ENCODE data around the gene GNAQ. TPM values are rescaled to one million over a fixed set of nuclear protein-coding genes. Genes with fewer than 3 reads are reported as not detected.

The GNAQ gene
- total RNA-seq, 1 experiment from 2014 or later = 28.7 TPM

DNA sequence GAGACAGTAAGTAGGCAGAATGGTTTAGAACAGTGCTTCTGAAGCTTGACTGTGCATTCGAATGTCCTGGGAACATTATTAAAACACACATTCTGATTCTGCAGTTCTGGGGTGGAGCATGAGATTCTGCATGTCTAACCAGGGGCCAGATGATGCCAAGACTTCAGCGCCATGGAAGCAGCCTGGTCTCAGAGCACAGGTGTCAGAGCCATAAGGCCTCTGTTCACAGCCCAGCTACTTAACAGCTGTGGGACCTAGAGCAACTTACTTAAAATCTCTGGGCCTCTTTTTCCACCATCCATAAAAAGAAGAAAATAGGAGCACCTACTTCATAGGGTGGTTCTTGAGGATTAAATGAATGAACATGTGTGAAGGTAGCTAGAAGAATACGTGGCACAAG, 84.0 kb downstream of the GNAQ start:
- Histone ChIP-seq H3K36me3 (ENCODE audit: control insufficient read depth in 1 of 2, insufficient read depth in 2 of 2, low read length in 2 of 2) (no peaks in the 10 kb centered on the region), H3K4me3 (replicated peaks in 1 of 2; ENCODE audit: low read depth in 1 of 2, low read length in 2 of 2) (no peak overlapping the region), H3K9ac (ENCODE audit: low read length) (no peak overlapping the region), H3K27me3 (ENCODE audit: insufficient read depth, low read length) (no peaks in the 10 kb centered on the region), H3K9me2 (ENCODE audit: insufficient read depth) (no peaks in the 10 kb centered on the region), H4K20me1 (ENCODE audit: insufficient read depth) (peaks cover 2% of the 10 kb centered on the region; the same call in 1 of the 2 replicates), H3K4me2 (ENCODE audit: low read length) (no peak overlapping the region), H3K9me3 (ENCODE audit: control insufficient read depth in 1 of 2, insufficient read depth in 1 of 2, low read depth in 1 of 2, low read length in 2 of 2) (no peaks in the 10 kb centered on the region), H3K27ac (ENCODE audit: low read depth, low read length) (no peak overlapping the region), H3K4me1 (ENCODE audit: control insufficient read depth in 1 of 2, insufficient read depth in 2 of 2, low read length in 2 of 2) (peaks cover under 1 to 3% of the 10 kb centered on the region in 2 experiments; a peak in 2 of 4 replicates), H2AFZ (ENCODE audit: low read depth, low read length, poor library complexity, severe bottlenecking) (no peak overlapping the region), H3K79me2 (ENCODE audit: insufficient read depth, low read length) (no peaks in the 10 kb centered on the region; the same call in 1 of the 2 replicates)
- CTCF ChIA-PET = no interaction called here
- RAD21 ChIA-PET (ENCODE audit: low non-redundant PET in 1 of 2, low total read pairs in 2 of 2, uncharacterized antibody in 2 of 2, unreplicated experiment in 2 of 2) = no interaction called here
- TF ChIP-seq EGR1 (IDR thresholded peaks at IDR 0.05; ENCODE audit: low read depth) (no peak), EZH2phosphoT487 (IDR thresholded peaks at IDR 0.05; ENCODE audit: borderline replicate concordance) (no peak)
- intact Hi-C loops (cut with micrococcal nuclease) = no loop called here
- no TSS peak for BruUV-seq (replicated peaks)
- POLR2A ChIA-PET = no interaction called here
- ATAC-seq (no peak), DNase-seq (ENCODE audit: low read depth, low spot score) (no peak)

DNA sequence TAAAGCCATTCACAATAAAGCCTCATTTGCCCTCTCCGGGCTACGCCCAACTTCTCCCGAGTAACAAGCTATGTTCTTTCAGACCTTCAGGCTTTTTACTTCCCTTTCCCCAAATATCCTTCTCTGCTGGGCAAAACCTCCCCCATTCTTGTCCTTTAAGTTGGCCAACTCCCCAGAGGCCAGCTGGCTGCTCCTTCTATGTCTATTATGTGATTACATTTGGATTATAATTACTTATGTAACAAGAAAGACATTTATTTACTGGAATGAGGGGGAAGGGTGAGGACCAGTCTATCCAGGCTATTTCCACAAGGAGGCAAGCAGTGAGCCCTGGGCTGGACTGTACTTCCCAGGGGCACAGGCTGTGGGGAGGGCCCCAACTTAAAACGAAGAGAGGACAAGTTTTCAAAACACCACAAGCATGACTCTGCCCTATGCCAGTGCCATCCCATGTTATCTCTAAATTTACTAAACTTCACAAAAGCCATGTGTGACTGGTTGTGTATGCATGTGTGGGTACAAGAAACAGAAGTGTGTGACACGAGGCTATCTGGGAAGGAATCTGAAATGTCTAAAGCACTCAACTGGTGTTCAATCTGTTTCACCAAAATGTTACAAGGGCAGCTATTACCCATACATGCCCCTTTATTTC, 84.5 kb downstream of the GNAQ start:
- ChIA-PET POLR2A (no interaction called here), RAD21 (ENCODE audit: low non-redundant PET in 1 of 2, low total read pairs in 2 of 2, uncharacterized antibody in 2 of 2, unreplicated experiment in 2 of 2) (no interaction called here), CTCF (no interaction called here)
- Histone ChIP-seq H3K4me2 (ENCODE audit: low read length) (no peak overlapping the region), H3K36me3 (ENCODE audit: control insufficient read depth in 1 of 2, insufficient read depth in 2 of 2, low read length in 2 of 2) (no peaks in the 10 kb centered on the region), H2AFZ (ENCODE audit: low read depth, low read length, poor library complexity, severe bottlenecking) (no peak overlapping the region), H3K4me1 (ENCODE audit: control insufficient read depth in 1 of 2, insufficient read depth in 2 of 2, low read length in 2 of 2) (no peaks in the 10 kb centered on the region), H3K9me2 (ENCODE audit: insufficient read depth) (no peaks in the 10 kb centered on the region), H3K9me3 (ENCODE audit: control insufficient read depth in 1 of 2, insufficient read depth in 1 of 2, low read depth in 1 of 2, low read length in 2 of 2) (no peaks in the 10 kb centered on the region), H3K9ac (ENCODE audit: low read length) (no peak overlapping the region), H3K27ac (ENCODE audit: low read depth, low read length) (no peak overlapping the region), H3K79me2 (ENCODE audit: insufficient read depth, low read length) (no peaks in the 10 kb centered on the region; the same call in 1 of the 2 replicates), H4K20me1 (ENCODE audit: insufficient read depth) (peaks cover under 1% of the 10 kb centered on the region; the same call in 1 of the 2 replicates), H3K27me3 (ENCODE audit: insufficient read depth, low read length) (no peaks in the 10 kb centered on the region), H3K4me3 (replicated peaks in 1 of 2; ENCODE audit: low read depth in 1 of 2, low read length in 2 of 2) (no peak overlapping the region)
- intact Hi-C loops (cut with micrococcal nuclease) = no loop called here
- ATAC-seq (no peak), DNase-seq (ENCODE audit: low read depth, low spot score) (no peak)
- TF ChIP-seq SIN3A (IDR thresholded peaks at IDR 0.05; ENCODE audit: low read depth) (no peak), POLR2AphosphoS5 (IDR thresholded peaks at IDR 0.05; ENCODE audit: low read depth, low read length) (no peak), TCF7L2 (IDR thresholded peaks at IDR 0.05; ENCODE audit: borderline replicate concordance, extremely low read depth, insufficient read depth, insufficient read length) (no peak), CEBPB (IDR thresholded peaks at IDR 0.05; ENCODE audit: low read depth) (no peak), ZNF274 (IDR thresholded peaks at IDR 0.05; ENCODE audit: low read depth, low read length) (no peak), EZH2phosphoT487 (IDR thresholded peaks at IDR 0.05; ENCODE audit: borderline replicate concordance) (no peak), ZFX (IDR thresholded peaks at IDR 0.05) (no peak), CBX3 (IDR thresholded peaks at IDR 0.05; ENCODE audit: low read depth) (no peak), ZBTB33 (IDR thresholded peaks at IDR 0.05; ENCODE audit: extremely low read depth, insufficient replicate concordance, low read length) (no peak)
- TF ChIP-seq, protein P1, sequence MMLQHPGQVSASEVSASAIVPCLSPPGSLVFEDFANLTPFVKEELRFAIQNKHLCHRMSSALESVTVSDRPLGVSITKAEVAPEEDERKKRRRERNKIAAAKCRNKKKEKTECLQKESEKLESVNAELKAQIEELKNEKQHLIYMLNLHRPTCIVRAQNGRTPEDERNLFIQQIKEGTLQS (IDR thresholded peaks at IDR 0.05) = no peak
- TF ChIP-seq, protein P2, sequence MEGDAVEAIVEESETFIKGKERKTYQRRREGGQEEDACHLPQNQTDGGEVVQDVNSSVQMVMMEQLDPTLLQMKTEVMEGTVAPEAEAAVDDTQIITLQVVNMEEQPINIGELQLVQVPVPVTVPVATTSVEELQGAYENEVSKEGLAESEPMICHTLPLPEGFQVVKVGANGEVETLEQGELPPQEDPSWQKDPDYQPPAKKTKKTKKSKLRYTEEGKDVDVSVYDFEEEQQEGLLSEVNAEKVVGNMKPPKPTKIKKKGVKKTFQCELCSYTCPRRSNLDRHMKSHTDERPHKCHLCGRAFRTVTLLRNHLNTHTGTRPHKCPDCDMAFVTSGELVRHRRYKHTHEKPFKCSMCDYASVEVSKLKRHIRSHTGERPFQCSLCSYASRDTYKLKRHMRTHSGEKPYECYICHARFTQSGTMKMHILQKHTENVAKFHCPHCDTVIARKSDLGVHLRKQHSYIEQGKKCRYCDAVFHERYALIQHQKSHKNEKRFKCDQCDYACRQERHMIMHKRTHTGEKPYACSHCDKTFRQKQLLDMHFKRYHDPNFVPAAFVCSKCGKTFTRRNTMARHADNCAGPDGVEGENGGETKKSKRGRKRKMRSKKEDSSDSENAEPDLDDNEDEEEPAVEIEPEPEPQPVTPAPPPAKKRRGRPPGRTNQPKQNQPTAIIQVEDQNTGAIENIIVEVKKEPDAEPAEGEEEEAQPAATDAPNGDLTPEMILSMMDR (IDR thresholded peaks at IDR 0.05 in 2 of 3, conservative IDR thresholded peaks at IDR 0.05 in 1 of 3; ENCODE audit: borderline replicate concordance in 1 of 3, insufficient read depth in 1 of 3, low read depth in 2 of 3, low read length in 2 of 3) = no peak
- BruUV-seq (replicated peaks) = no TSS peak
